ENCODE results near the gene ARHGEF4.

GRCh38 chr2:131056932-131057287 lies 220.2 kb downstream of the ARHGEF4 start:
- no peak for TF ChIP-seq CTCF (optimal IDR thresholded peaks at IDR 0.05 in 1 of 3, IDR thresholded peaks at IDR 0.05 in 1 of 3, conservative IDR thresholded peaks at IDR 0.05 in 1 of 3; ENCODE audit: extremely low read depth in 1 of 3, insufficient read depth in 2 of 3, low read length in 3 of 3)
- no peak for TF ChIP-seq EZH2 (IDR thresholded peaks at IDR 0.05; ENCODE audit: low read length)

Measured in keratinocyte (primary cell).